ENCODE data around the gene FMR1NB.

Gene FMR1NB

GRCh38 chrX:147981038-147981752 is at the start of gene FMR1NB:
Gene FMR1NB, plus strand, starts transcription at chrX:147981337. Its CDS starts 66 bp downstream, at chrX:147981403.
- no peak for DNase-seq (ENCODE audit: low spot score)

GRCh38 chrX:147933815-147934214 is 47.3 kb upstream of the FMR1NB start:
- DNase-seq (ENCODE audit: low spot score) = no peak

GRCh38 chrX:147935156-147935758 is 45.9 kb upstream of the FMR1NB start:
- no peak for DNase-seq (ENCODE audit: low spot score)

- no peak for DNase-seq (ENCODE audit: low spot score)
Observed at GRCh38 chrX:147945286-147945685, 35.9 kb upstream of the FMR1NB start.

- no peak for DNase-seq (ENCODE audit: low spot score)
Observed at GRCh38 chrX:147948531-147948930, 32.6 kb upstream of the FMR1NB start.

- no peak for DNase-seq (ENCODE audit: low spot score)
Observed at GRCh38 chrX:147950352-147950751, 30.8 kb upstream of the FMR1NB start.

GRCh38 chrX:147953976-147954375 is 27.2 kb upstream of the FMR1NB start:
- DNase-seq (ENCODE audit: low spot score) = no peak

GRCh38 chrX:147957291-147957690 is 23.8 kb upstream of the FMR1NB start:
- no peak for DNase-seq (ENCODE audit: low spot score)

- DNase-seq (ENCODE audit: low spot score) = no peak
Observed at GRCh38 chrX:147958291-147958690, 22.8 kb upstream of the FMR1NB start.

GRCh38 chrX:147960722-147961121 is 20.4 kb upstream of the FMR1NB start:
- no peak for DNase-seq (ENCODE audit: low spot score)

GRCh38 chrX:147962476-147962875 is 18.7 kb upstream of the FMR1NB start:
- DNase-seq (ENCODE audit: low spot score) = no peak

GRCh38 chrX:147978931-147979330 is 2.2 kb upstream of the FMR1NB start:
- DNase-seq (ENCODE audit: low spot score) = peak; percentile 30

- no peak for DNase-seq (ENCODE audit: low spot score)
Observed at GRCh38 chrX:148020329-148020728, 39.2 kb downstream of the FMR1NB start.

GRCh38 chrX:148024425-148025148 is 43.5 kb downstream of the FMR1NB start:
- no peak for DNase-seq (ENCODE audit: low spot score)

GRCh38 chrX:148035380-148035779 is 54.2 kb downstream of the FMR1NB start:
- DNase-seq (ENCODE audit: low spot score) = no peak

GRCh38 chrX:148037020-148037419 is 55.9 kb downstream of the FMR1NB start:
- DNase-seq (ENCODE audit: low spot score) = no peak

GRCh38 chrX:148043271-148043855 is 62.2 kb downstream of the FMR1NB start:
- no peak for DNase-seq (ENCODE audit: low spot score)

- no peak for DNase-seq (ENCODE audit: low spot score)
Observed at GRCh38 chrX:148047200-148047599, 66.1 kb downstream of the FMR1NB start.

GRCh38 chrX:148049441-148049840 is 68.3 kb downstream of the FMR1NB start:
- DNase-seq (ENCODE audit: low spot score) = peak; percentile 10

GRCh38 chrX:148051973-148052372 is 70.8 kb downstream of the FMR1NB start:
- no peak for DNase-seq (ENCODE audit: low spot score)

- DNase-seq (ENCODE audit: low spot score) = no peak
Observed at GRCh38 chrX:148067285-148067684, 86.1 kb downstream of the FMR1NB start.

- no peak for DNase-seq (ENCODE audit: low spot score)
Observed at GRCh38 chrX:148069759-148070503, 88.8 kb downstream of the FMR1NB start.

Measured in COLO829 (cell line).